Left colon (tissue), 2 donors: Measurements from ENCODE around the gene ZNF417. TPM values are rescaled to one million over a fixed set of nuclear protein-coding genes. Genes with fewer than 3 reads are reported as not detected.
"Not testable (repeated sequence)": the region's sequence is repeated elsewhere in the genome, so short reads cannot be mapped to it uniquely, and the experiment has no call there.

ENCODE experiments used
- ATAC-seq: fragments of 200-7000 bp; cut with Tn5 transposase; one replicate; pipeline ENCODE4 v1.9.1; 2020; ENCODE audit warnings: mild to moderate bottlenecking, moderate library complexity
- DNase-seq, 2 donors: peaks; one replicate each; pipeline ENCODE4 v3.0.0-alpha.2; 2020
- intact Hi-C, 2 donors: fragments of 100-400 bp; cut with DNase I in 1 of 2; cut with micrococcal nuclease in 1 of 2; formaldehyde crosslinking; loops; one replicate each; pipeline versions ENCODE4 v1.11.2 to v1.14.0; 2022; cut with DNase I, micrococcal nuclease
- long read RNA-seq: library from polyadenylated mRNA; unstranded; transcript quantifications from one replicate; pipeline ENCODE4 v2.0.0, GENCODE V29; 2021
- total RNA-seq, 2 donors: library from RNA; stranded (reverse); fragmentation: NEBNext Ultra II Directional; extraction: Animal tissue kit (Norgen Biotek cat#: 25700); gene quantifications; one replicate each; pipeline ENCODE4 v1.2.1, GENCODE V29; 2021
- donor health status: DM: no; HTN: no; CAD: no.
- donor health status: DM: yes; HTN: yes; CAD: no.

The ZNF417 gene
- total RNA-seq, result 10 to 100 TPM; 12.3 TPM
- long read RNA-seq, partial matches to known transcripts, result 0 of 2 reads
- long read RNA-seq, other reads (novel, unspliced or antisense), result 0 of 2 reads

GRCh38 chr19:57916168-57916995, at the start of gene ZNF417:
Gene ZNF417, minus strand, starts transcription at chr19:57916592. Its CDS starts 181 bp downstream, at chr19:57916411.
- ATAC-seq (peak; percentile 100), DNase-seq (peak; percentile 77 to 86)
- intact Hi-C loops, result not testable (repeated sequence)

GRCh38 chr19:57964761-57965160, 48.4 kb upstream of the ZNF417 start:
- intact Hi-C loops, result no loop called here
- ATAC-seq, result no peak
- no peak for DNase-seq

GRCh38 chr19:57961785-57962184, 45.4 kb upstream of the ZNF417 start:
- DNase-seq (no peak), ATAC-seq (no peak)
- intact Hi-C loops, result no loop called here

- DNase-seq, result no peak
- intact Hi-C loops, result no loop called here
- no peak for ATAC-seq
Observed at GRCh38 chr19:57954996-57955395, 38.6 kb upstream of the ZNF417 start.

- intact Hi-C loops, result no loop called here
Observed at GRCh38 chr19:57949702-57950101, 33.3 kb upstream of the ZNF417 start.

GRCh38 chr19:57949296-57949695, 32.9 kb upstream of the ZNF417 start:
- ATAC-seq, result no peak
- intact Hi-C loops, result no loop called here
- no peak for DNase-seq

More at GRCh38 chr19:57949702-57950101, 33.3 kb upstream of the ZNF417 start:
- DNase-seq (no peak), ATAC-seq (no peak)

- intact Hi-C loops, result no loop called here
- ATAC-seq (peak; percentile 99), DNase-seq (peak; percentile 95 to 96)
Observed at GRCh38 chr19:57947419-57948134, 31.2 kb upstream of the ZNF417 start, which contains the start of gene ZNF256. Gene ZNF256, minus strand, starts transcription at chr19:57947706. Its CDS starts 232 bp downstream, at chr19:57947474.

- intact Hi-C loops, result no loop called here
- ATAC-seq (peak; percentile 8), DNase-seq (no peak)
Observed at GRCh38 chr19:57947088-57947418, 30.7 kb upstream of the ZNF417 start.

GRCh38 chr19:57946316-57946715, 29.9 kb upstream of the ZNF417 start:
- intact Hi-C loops, result no loop called here
- ATAC-seq (no peak), DNase-seq (no peak)

GRCh38 chr19:57941593-57941992, 25.2 kb upstream of the ZNF417 start:
- intact Hi-C loops, result no loop called here
- DNase-seq (no peak), ATAC-seq (no peak)

GRCh38 chr19:57935731-57936130, 19.3 kb upstream of the ZNF417 start:
- intact Hi-C loops, result no loop called here
- ATAC-seq (no peak), DNase-seq (no peak)

GRCh38 chr19:57934820-57935665, 18.7 kb upstream of the ZNF417 start, which contains the start of gene ZNF418:
Gene ZNF418, minus strand, starts transcription at chr19:57935402. Its CDS starts 1,580 bp downstream, at chr19:57933822.
- DNase-seq (peak; percentile 33 to 44), ATAC-seq (peak; percentile 68)
- intact Hi-C loops, result no loop called here

- intact Hi-C loops, result no loop called here
Observed at GRCh38 chr19:57927587-57927986, 11.2 kb upstream of the ZNF417 start.

GRCh38 chr19:57914531-57914930, 1.9 kb downstream of the ZNF417 start:
- ATAC-seq (no peak), DNase-seq (no peak)
- intact Hi-C loops, result no loop called here

More at GRCh38 chr19:57927587-57927986, 11.2 kb upstream of the ZNF417 start:
- DNase-seq (no peak), ATAC-seq (no peak)

GRCh38 chr19:57907394-57907793, 9.0 kb downstream of the ZNF417 start:
- no peak for ATAC-seq
- intact Hi-C loops, result no loop called here
- no peak for DNase-seq

GRCh38 chr19:57905258-57905657, 11.1 kb downstream of the ZNF417 start:
- ATAC-seq, result no peak
- intact Hi-C loops, result no loop called here
- DNase-seq, result no peak

GRCh38 chr19:57903618-57904184, 12.7 kb downstream of the ZNF417 start:
- intact Hi-C loops, result no loop called here
- DNase-seq, result no peak

GRCh38 chr19:57900311-57900710, 16.1 kb downstream of the ZNF417 start:
- ATAC-seq (no peak), DNase-seq (no peak)
- intact Hi-C loops, result no loop called here

More at GRCh38 chr19:57903618-57904184, 12.7 kb downstream of the ZNF417 start:
- peak; percentile 67 for ATAC-seq
